GM21576 (cell line): ENCODE results near the gene VWF.

Source experiments
- ATAC-seq: cut with Tn5 transposase; IDR thresholded peaks from one replicate; pipeline ENCODE4 v1.9.1; 2021; ENCODE audit warnings: mild to moderate bottlenecking, moderate library complexity; ENCODE audit not compliant: unreplicated experiment

Gene VWF

GRCh38 chr12:5966486-5967095 lies 157.9 kb downstream of the VWF start:
- ATAC-seq: no peak

- no peak for ATAC-seq
These were observed 158.5 kb downstream of the VWF start for GRCh38 chr12:5965950-5966383.

- no peak for ATAC-seq
These were observed 159.3 kb downstream of the VWF start for GRCh38 chr12:5964913-5965900.

- no peak for ATAC-seq
These were observed 161.0 kb downstream of the VWF start for GRCh38 chr12:5963515-5963914.

- ATAC-seq: no peak
These were observed 163.7 kb downstream of the VWF start for GRCh38 chr12:5960783-5961182.

GRCh38 chr12:5956987-5957386 lies 167.5 kb downstream of the VWF start:
- no peak for ATAC-seq

- ATAC-seq: no peak
These were observed 169.8 kb downstream of the VWF start for GRCh38 chr12:5954661-5955060.

- ATAC-seq: no peak
These were observed 170.5 kb downstream of the VWF start for GRCh38 chr12:5953835-5954586.

GRCh38 chr12:5952031-5952430 lies 172.4 kb downstream of the VWF start:
- ATAC-seq: no peak

GRCh38 chr12:5948696-5949095 lies 175.8 kb downstream of the VWF start:
- ATAC-seq: no peak

GRCh38 chr12:5947006-5947405 lies 177.5 kb downstream of the VWF start:
- ATAC-seq: no peak

- no peak for ATAC-seq
These were observed 178.1 kb downstream of the VWF start for GRCh38 chr12:5946388-5946787.

- ATAC-seq: no peak
These were observed 179.1 kb downstream of the VWF start, which contains the start of gene ANO2 for GRCh38 chr12:5945071-5946008. Gene ANO2, minus strand, starts transcription at chr12:5945259. Its CDS starts 42 bp downstream, at chr12:5945217.

- ATAC-seq: no peak
These were observed 179.8 kb downstream of the VWF start for GRCh38 chr12:5944688-5945070.

GRCh38 chr12:5944053-5944452 lies 180.4 kb downstream of the VWF start:
- no peak for ATAC-seq

GRCh38 chr12:5941907-5942306 lies 182.6 kb downstream of the VWF start:
- ATAC-seq: no peak

GRCh38 chr12:5927732-5928516 lies 196.5 kb downstream of the VWF start:
- ATAC-seq: no peak

- ATAC-seq: no peak
These were observed 198.8 kb downstream of the VWF start for GRCh38 chr12:5925646-5926045.

GRCh38 chr12:5924342-5924741 lies 200.1 kb downstream of the VWF start:
- ATAC-seq: no peak
